Activated CD4-positive, alpha-beta T cell treated with anti-CD3 and anti-CD28 coated beads for 24 hours (primary cell): ENCODE data around the gene SLC24A3.

ENCODE experiments used
- DNase-seq, 2 donors: peaks; one replicate each; pipeline ENCODE4 v3.0.0-alpha.2; 2020; ENCODE audit warnings: low read depth in 2 of 2

Gene SLC24A3

GRCh38 chr20:19341348-19342053 lies 129.1 kb downstream of the SLC24A3 start:
- DNase-seq: no peak

- no peak for DNase-seq
Observed at GRCh38 chr20:19344341-19344740, 131.9 kb downstream of the SLC24A3 start.

- DNase-seq: no peak
Observed at GRCh38 chr20:19347943-19348456, 135.6 kb downstream of the SLC24A3 start.

- DNase-seq: no peak
Observed at GRCh38 chr20:19348582-19348981, 136.1 kb downstream of the SLC24A3 start.

- no peak for DNase-seq
Observed at GRCh38 chr20:19349879-19350278, 137.4 kb downstream of the SLC24A3 start.

- no peak for DNase-seq
Observed at GRCh38 chr20:19351542-19351941, 139.1 kb downstream of the SLC24A3 start.

- DNase-seq: no peak
Observed at GRCh38 chr20:19354950-19355349, 142.5 kb downstream of the SLC24A3 start.

GRCh38 chr20:19361790-19362189 lies 149.3 kb downstream of the SLC24A3 start:
- DNase-seq: no peak

GRCh38 chr20:19363476-19363875 lies 151.0 kb downstream of the SLC24A3 start:
- no peak for DNase-seq

- no peak for DNase-seq
Observed at GRCh38 chr20:19367591-19367990, 155.1 kb downstream of the SLC24A3 start.

- DNase-seq: no peak
Observed at GRCh38 chr20:19368351-19368750, 155.9 kb downstream of the SLC24A3 start.

- DNase-seq: no peak
Observed at GRCh38 chr20:19370076-19371075, 157.9 kb downstream of the SLC24A3 start.

- DNase-seq: no peak
Observed at GRCh38 chr20:19371112-19371511, 158.7 kb downstream of the SLC24A3 start.

- no peak for DNase-seq
Observed at GRCh38 chr20:19374216-19374615, 161.8 kb downstream of the SLC24A3 start.

GRCh38 chr20:19375395-19375794 lies 163.0 kb downstream of the SLC24A3 start:
- DNase-seq: no peak

- no peak for DNase-seq
Observed at GRCh38 chr20:19375801-19376200, 163.4 kb downstream of the SLC24A3 start.

GRCh38 chr20:19376451-19377229 lies 164.2 kb downstream of the SLC24A3 start:
- no peak for DNase-seq

GRCh38 chr20:19378058-19378457 lies 165.6 kb downstream of the SLC24A3 start:
- DNase-seq: no peak

GRCh38 chr20:19380211-19380610 lies 167.8 kb downstream of the SLC24A3 start:
- DNase-seq: no peak

- no peak for DNase-seq
Observed at GRCh38 chr20:19381947-19382346, 169.5 kb downstream of the SLC24A3 start.

GRCh38 chr20:19382386-19383340 lies 170.2 kb downstream of the SLC24A3 start:
- DNase-seq: no peak
